SU-DHL-6 (cell line): Measurements from ENCODE around the gene DHPS.

ENCODE experiments used
- H2AFZ ChIP-seq: fragments of 200-600 bp; sonication (generic); 2 replicates; pipeline ENCODE4 v1.6.1; 2014; ENCODE audit warnings: low read depth, mild to moderate bottlenecking, moderate library complexity, mixed read lengths, antibody characterized with exemption, low read length; ENCODE audit not compliant: severe bottlenecking
- H3F3A ChIP-seq: fragments of 200-600 bp; shearing (Covaris generic); 2 replicates; pipeline ENCODE4 v1.6.0; 2016; ENCODE audit warnings: antibody characterized with exemption, mild to moderate bottlenecking; ENCODE audit not compliant: insufficient read depth
- H3K27ac ChIP-seq: fragments of 200-600 bp; sonication (generic); 2 replicates; pipeline ENCODE4 v1.5.1; 2016; ENCODE audit warnings: low read depth, mild to moderate bottlenecking, low read length, moderate library complexity, mixed read lengths
- H3K27me3 ChIP-seq: fragments of 200-600 bp; sonication (generic), shearing (Covaris generic); 2 replicates; pipeline ENCODE4 v1.6.0; 2014; ENCODE audit warnings: mild to moderate bottlenecking, low read length
- H3K36me3 ChIP-seq: fragments of 200-600 bp; sonication (generic); 2 replicates; pipeline ENCODE4 v1.6.1; 2014; ENCODE audit warnings: mild to moderate bottlenecking, low read length, mixed read lengths
- H3K4me2 ChIP-seq: fragments of 300-600, 200-600 bp; shearing (Covaris generic), sonication (generic); 2 replicates; pipeline ENCODE4 v1.6.0; 2014; ENCODE audit warnings: low read length, low read depth, mild to moderate bottlenecking; ENCODE audit not compliant: poor library complexity, severe bottlenecking
- H3K4me3 ChIP-seq: fragments of 200-600 bp; sonication (generic); 2 replicates; pipeline ENCODE4 v1.5.1; 2014; ENCODE audit warnings: antibody characterized with exemption, low read length, mild to moderate bottlenecking, mixed read lengths; ENCODE audit not compliant: insufficient read depth, poor library complexity, severe bottlenecking
- H3K79me2 ChIP-seq: fragments of 200-600 bp; sonication (generic); 2 replicates; pipeline ENCODE4 v1.6.1; 2014; ENCODE audit warnings: mild to moderate bottlenecking, low read length, moderate library complexity; ENCODE audit not compliant: insufficient read depth
- H3K9ac ChIP-seq: fragments of 200-600 bp; sonication (generic); 2 replicates; pipeline ENCODE4 v1.7.0; 2014; ENCODE audit warnings: mild to moderate bottlenecking, low read length
- H3K9me2 ChIP-seq: fragments of 200-600 bp; sonication (generic); replicated peaks from 2 replicates; pipeline ENCODE4 v1.6.1; 2014; ENCODE audit warnings: low read length; ENCODE audit not compliant: insufficient read depth
- H3K9me3 ChIP-seq: fragments of 200-600 bp; sonication (generic); 2 replicates; pipeline ENCODE4 v1.6.1; 2014; ENCODE audit warnings: low read length, mixed read lengths; ENCODE audit not compliant: insufficient read depth
- H4K20me1 ChIP-seq: fragments of 200-600 bp; sonication (generic); 2 replicates; pipeline ENCODE4 v1.6.1; 2014; ENCODE audit warnings: low read depth, mild to moderate bottlenecking, antibody characterized with exemption, low read length, moderate library complexity, mixed read lengths
- CTCF ChIP-seq: fragments of 200-600 bp; sonication (generic); IDR thresholded peaks from one replicate; pipeline ENCODE4 v1.5.1; 2017; ENCODE audit warnings: antibody characterized with exemption, mild to moderate bottlenecking, low read length, moderate library complexity; ENCODE audit not compliant: insufficient read depth, poor library complexity, severe bottlenecking
- EZH2phosphoT487 ChIP-seq: fragments of 200-600 bp; sonication (generic), shearing (Covaris generic); conservative IDR thresholded peaks from 2 replicates; pipeline ENCODE4 v1.6.1; 2018; ENCODE audit warnings: mild to moderate bottlenecking, antibody characterized with exemption, low read length, moderate library complexity, mixed read lengths

Gene DHPS

GRCh38 chr19:12723381-12723640 lies 41.6 kb upstream of the DHPS start:
- H4K20me1 ChIP-seq = peaks cover 7% of the 10 kb centered on the region; the same call in 1 of the 2 replicates
- H3K9ac ChIP-seq = peak overlapping the region; percentile 87
- peaks cover 6% of the 10 kb centered on the region for H3F3A ChIP-seq
- no peak for TF ChIP-seq CTCF
- no peak for TF ChIP-seq EZH2phosphoT487
- no peaks in the 10 kb centered on the region for H3K9me3 ChIP-seq
- peak overlapping the region; percentile 87 for H3K4me2 ChIP-seq
- H3K4me3 ChIP-seq = peak overlapping the region; percentile 79
- no peaks in the 10 kb centered on the region for H3K27me3 ChIP-seq
- peak overlapping the region; percentile 74 for H3K27ac ChIP-seq
- peak overlapping the region; percentile 24 for H2AFZ ChIP-seq
- peaks cover 4% of the 10 kb centered on the region; the same call in 1 of the 2 replicates for H3K36me3 ChIP-seq
- no peaks in the 10 kb centered on the region for H3K9me2 ChIP-seq
- H3K79me2 ChIP-seq = peaks cover 54% of the 10 kb centered on the region

GRCh38 chr19:12722566-12723380 lies 41.1 kb upstream of the DHPS start:
- peak overlapping the region; percentile 79 for H3K4me3 ChIP-seq

GRCh38 chr19:12721656-12722565 lies 40.2 kb upstream of the DHPS start:
- peak overlapping the region; percentile 87 for H3K4me2 ChIP-seq
- H4K20me1 ChIP-seq = peaks cover 7% of the 10 kb centered on the region; the same call in 1 of the 2 replicates
- H2AFZ ChIP-seq = no peak overlapping the region
- H3K9me2 ChIP-seq = no peaks in the 10 kb centered on the region
- H3K27me3 ChIP-seq = no peaks in the 10 kb centered on the region
- H3K9ac ChIP-seq = peak overlapping the region; percentile 87
- peaks cover 4% of the 10 kb centered on the region; the same call in 1 of the 2 replicates for H3K36me3 ChIP-seq
- TF ChIP-seq EZH2phosphoT487 (no peak), CTCF (no peak)
- peak overlapping the region; percentile 79 for H3K4me3 ChIP-seq
- H3K79me2 ChIP-seq = peaks cover 65% of the 10 kb centered on the region
- peaks cover 6% of the 10 kb centered on the region for H3F3A ChIP-seq
- peak overlapping the region; percentile 74 for H3K27ac ChIP-seq
- no peaks in the 10 kb centered on the region for H3K9me3 ChIP-seq

More at GRCh38 chr19:12722566-12723380, 41.1 kb upstream of the DHPS start:
- peak overlapping the region; percentile 42 for H2AFZ ChIP-seq
- peak overlapping the region; percentile 74 for H3K27ac ChIP-seq
- H3K4me2 ChIP-seq = peak overlapping the region; percentile 87
- H3K36me3 ChIP-seq = peaks cover 4% of the 10 kb centered on the region; the same call in 1 of the 2 replicates
- H3K9ac ChIP-seq = peak overlapping the region; percentile 87
- H3K79me2 ChIP-seq = peaks cover 57% of the 10 kb centered on the region
- H3K27me3 ChIP-seq = no peaks in the 10 kb centered on the region
- H3F3A ChIP-seq = peaks cover 6% of the 10 kb centered on the region
- H4K20me1 ChIP-seq = peaks cover 7% of the 10 kb centered on the region; the same call in 1 of the 2 replicates
- H3K9me3 ChIP-seq = no peaks in the 10 kb centered on the region
- TF ChIP-seq CTCF (no peak), EZH2phosphoT487 (no peak)
- H3K9me2 ChIP-seq = no peaks in the 10 kb centered on the region
